ENCODE results near the gene CCNY. TPM values are rescaled to one million over a fixed set of nuclear protein-coding genes. Genes with fewer than 3 reads are reported as not detected.

The CCNY gene
- total RNA-seq, 1 experiment from 2014 or later = 51.9 TPM

- no peak for TF ChIP-seq REST (IDR thresholded peaks at IDR 0.05; ENCODE audit: insufficient read depth in 1 of 2, low read depth in 2 of 2, low read length in 1 of 2)
- TF ChIP-seq TCF7L2 (IDR thresholded peaks at IDR 0.05; ENCODE audit: low read depth, low read length) = no peak
- no peak for TF ChIP-seq CTCF (IDR thresholded peaks at IDR 0.05)
- TF ChIP-seq SIN3A (IDR thresholded peaks at IDR 0.05; ENCODE audit: borderline replicate concordance, insufficient read depth, low read depth, low read length) = no peak
- TF ChIP-seq POLR2AphosphoS5 (IDR thresholded peaks at IDR 0.05; ENCODE audit: low read depth, low read length) = no peak
- in situ Hi-C loops (cut with HindIII; ENCODE audit: low pct_unique_long_range_greater_than_20kb, low sequenced_read_pairs) = no loop called here
Measured at GRCh38 chr10:35573796-35574195, 237.5 kb downstream of the CCNY start.

GRCh38 chr10:35574924-35575352, 238.6 kb downstream of the CCNY start:
- H3K36me3 ChIP-seq (ENCODE audit: control insufficient read depth, insufficient read depth, low read length) = no peaks in the 10 kb centered on the region; the same call in 1 of the 2 replicates
- DNase-seq (ENCODE audit: low read depth, low spot score) = no peak
- BruUV-seq (replicated peaks) = no TSS peak
- no peak overlapping the region for H3K27ac ChIP-seq (ENCODE audit: low read length)
- H3K4me1 ChIP-seq (ENCODE audit: control insufficient read depth, insufficient read depth, low read length) = no peaks in the 10 kb centered on the region
- H3K4me3 ChIP-seq (ENCODE audit: low read depth in 2 of 2, low read length in 2 of 2) = no peak overlapping the region
- ATAC-seq = no peak
- no peak for TF ChIP-seq TCF7L2 (IDR thresholded peaks at IDR 0.05; ENCODE audit: low read depth, low read length)
- TF ChIP-seq SIN3A (IDR thresholded peaks at IDR 0.05; ENCODE audit: borderline replicate concordance, insufficient read depth, low read depth, low read length) = no peak
- no peak for TF ChIP-seq POLR2AphosphoS5 (IDR thresholded peaks at IDR 0.05; ENCODE audit: low read depth, low read length)
- peak; percentile 30; the same call in 1 of the 2 replicates for TF ChIP-seq CTCF (IDR thresholded peaks at IDR 0.05)
- TF ChIP-seq REST (IDR thresholded peaks at IDR 0.05; ENCODE audit: insufficient read depth in 1 of 2, low read depth in 2 of 2, low read length in 1 of 2) = no peak
- no peaks in the 10 kb centered on the region for H3K9me3 ChIP-seq (ENCODE audit: control insufficient read depth, insufficient read depth, low read depth, low read length)
- in situ Hi-C loops (cut with HindIII; ENCODE audit: low pct_unique_long_range_greater_than_20kb, low sequenced_read_pairs) (no loop called here), intact Hi-C loops (cut with micrococcal nuclease; ENCODE audit: unreplicated experiment) (no loop called here)
- CTCF ChIA-PET = interaction anchor here (0.7 kb wide), 1 partner anchor 379 kb away, joined by 4 read pairs; no protein-coding TSS in a partner anchor
- POLR2A ChIA-PET = no interaction called here
- H3K27me3 ChIP-seq (ENCODE audit: control insufficient read depth, insufficient read depth, low read length) = no peaks in the 10 kb centered on the region

More at GRCh38 chr10:35573796-35574195, 237.5 kb downstream of the CCNY start:
- POLR2A ChIA-PET = no interaction called here
- Histone ChIP-seq H3K27ac (ENCODE audit: low read length) (no peak overlapping the region), H3K4me3 (ENCODE audit: low read depth in 2 of 2, low read length in 2 of 2) (no peak overlapping the region), H3K27me3 (ENCODE audit: control insufficient read depth, insufficient read depth, low read length) (no peaks in the 10 kb centered on the region), H3K9me3 (ENCODE audit: control insufficient read depth, insufficient read depth, low read depth, low read length) (no peaks in the 10 kb centered on the region), H3K4me1 (ENCODE audit: control insufficient read depth, insufficient read depth, low read length) (no peaks in the 10 kb centered on the region), H3K36me3 (ENCODE audit: control insufficient read depth, insufficient read depth, low read length) (no peaks in the 10 kb centered on the region; the same call in 1 of the 2 replicates)
- intact Hi-C loops (cut with micrococcal nuclease; ENCODE audit: unreplicated experiment) = no loop called here
- CTCF ChIA-PET = interaction anchor here (0.6 kb wide), 1 partner anchor 840 kb away, joined by 12 read pairs; no protein-coding TSS in a partner anchor
- ATAC-seq = no peak
- DNase-seq (ENCODE audit: low read depth, low spot score) = no peak
- no TSS peak for BruUV-seq (replicated peaks)

Data from Panc1 (cell line).